OCI-LY1 (cell line): ENCODE data around the gene GRIK3.

ENCODE experiments used
- H2AFZ ChIP-seq: fragments of 200-600 bp; sonication (generic), shearing (Covaris generic); 2 replicates; pipeline ENCODE4 v1.6.0; 2014; ENCODE audit warnings: antibody characterized with exemption, mild to moderate bottlenecking, low read length
- H3F3A ChIP-seq: fragments of 200-600 bp; sonication (generic), shearing (Covaris generic); 2 replicates; pipeline ENCODE4 v1.6.0; 2014; ENCODE audit warnings: mild to moderate bottlenecking, antibody characterized with exemption, low read length, moderate library complexity; ENCODE audit not compliant: insufficient read depth
- H3K27ac ChIP-seq: fragments of 200-600 bp; sonication (generic); 2 replicates; pipeline ENCODE4 v1.5.1; 2014; ENCODE audit warnings: low read length, mixed run types, mild to moderate bottlenecking, low read depth; ENCODE audit not compliant: poor library complexity, severe bottlenecking
- H3K27me3 ChIP-seq: fragments of 200-600 bp; sonication (generic); 2 replicates; pipeline ENCODE4 v1.6.0; 2014; ENCODE audit warnings: antibody characterized with exemption, mild to moderate bottlenecking, low read length, moderate library complexity; ENCODE audit not compliant: insufficient read depth
- H3K36me3 ChIP-seq: fragments of 200-600 bp; sonication (generic); 2 replicates; pipeline ENCODE4 v1.6.1; 2014; ENCODE audit warnings: mild to moderate bottlenecking, antibody characterized with exemption, low read length, moderate library complexity, mixed read lengths; ENCODE audit not compliant: insufficient read depth
- H3K4me1 ChIP-seq: fragments of 200-600 bp; sonication (generic); 2 replicates; pipeline ENCODE4 v1.5.1; 2014; ENCODE audit warnings: mild to moderate bottlenecking, low read length, moderate library complexity; ENCODE audit not compliant: insufficient read depth, severe bottlenecking
- H3K4me2 ChIP-seq: fragments of 200-600 bp; sonication (generic), shearing (Covaris generic); 2 replicates; pipeline ENCODE4 v1.6.1; 2014; ENCODE audit warnings: low read length
- H3K4me3 ChIP-seq: fragments of 200-600 bp; sonication (generic); 2 replicates; pipeline ENCODE4 v1.5.1; 2014; ENCODE audit warnings: low read length, low read depth, mild to moderate bottlenecking, mixed read lengths; ENCODE audit not compliant: poor library complexity, severe bottlenecking
- H3K79me2 ChIP-seq: fragments of 200-600 bp; shearing (Covaris generic); 2 replicates; pipeline ENCODE4 v1.6.1; 2016; ENCODE audit warnings: mixed run types, low read length, mixed read lengths; ENCODE audit not compliant: insufficient read depth
- H3K9ac ChIP-seq: fragments of 200-600 bp; sonication (generic), shearing (Covaris generic); 2 replicates; pipeline ENCODE4 v1.6.1; 2014; ENCODE audit warnings: mild to moderate bottlenecking, low read length, mixed read lengths
- H3K9me2 ChIP-seq: fragments of 200-600 bp; sonication (generic), shearing (Covaris generic); 2 replicates; pipeline ENCODE4 v1.6.1; 2014; ENCODE audit warnings: low read depth, mild to moderate bottlenecking, low read length, mixed read lengths
- H3K9me3 ChIP-seq: fragments of 200-600 bp; shearing (Covaris generic); 2 replicates; pipeline ENCODE4 v1.6.1; 2014; ENCODE audit warnings: low read length, mixed read lengths
- H4K20me1 ChIP-seq: fragments of 200-600 bp; sonication (generic), shearing (Covaris generic); 2 replicates; pipeline ENCODE4 v1.6.0; 2016; ENCODE audit warnings: mild to moderate bottlenecking, low read length; ENCODE audit not compliant: insufficient read depth
- CTCF ChIP-seq: fragments of 200-600 bp; sonication (generic), shearing (Covaris generic); IDR thresholded peaks from 2 replicates; pipeline ENCODE4 v1.5.1; 2017; ENCODE audit warnings: mild to moderate bottlenecking, antibody characterized with exemption, low read length, moderate library complexity, mixed read lengths
- EZH2 ChIP-seq: fragments of 200-600 bp; sonication (generic), shearing (Covaris generic); IDR thresholded peaks from 2 replicates; pipeline ENCODE4 v1.8.0; 2017; ENCODE audit warnings: borderline replicate concordance, mixed run types, mild to moderate bottlenecking, antibody characterized with exemption, low read length, moderate library complexity, mixed read lengths

Gene GRIK3

GRCh38 chr1:36988741-36989193 is 45.5 kb downstream of the GRIK3 start:
- Histone ChIP-seq H4K20me1 (no peaks in the 10 kb centered on the region), H3K9ac (no peak overlapping the region), H3K4me3 (no peak overlapping the region), H3K27me3 (no peaks in the 10 kb centered on the region), H3K4me1 (no peaks in the 10 kb centered on the region), H3K27ac (no peak overlapping the region), H2AFZ (no peak overlapping the region), H3K9me3 (no peaks in the 10 kb centered on the region), H3K36me3 (no peaks in the 10 kb centered on the region), H3K79me2 (no peaks in the 10 kb centered on the region), H3F3A (no peaks in the 10 kb centered on the region), H3K4me2 (no peak overlapping the region), H3K9me2 (no peaks in the 10 kb centered on the region)
- no peak for TF ChIP-seq CTCF
- no peak for TF ChIP-seq EZH2

- H3K9me3 ChIP-seq: no peaks in the 10 kb centered on the region
- H3K4me3 ChIP-seq: no peak overlapping the region
Observed at GRCh38 chr1:36988321-36988720, 46.0 kb downstream of the GRIK3 start.

DNA sequence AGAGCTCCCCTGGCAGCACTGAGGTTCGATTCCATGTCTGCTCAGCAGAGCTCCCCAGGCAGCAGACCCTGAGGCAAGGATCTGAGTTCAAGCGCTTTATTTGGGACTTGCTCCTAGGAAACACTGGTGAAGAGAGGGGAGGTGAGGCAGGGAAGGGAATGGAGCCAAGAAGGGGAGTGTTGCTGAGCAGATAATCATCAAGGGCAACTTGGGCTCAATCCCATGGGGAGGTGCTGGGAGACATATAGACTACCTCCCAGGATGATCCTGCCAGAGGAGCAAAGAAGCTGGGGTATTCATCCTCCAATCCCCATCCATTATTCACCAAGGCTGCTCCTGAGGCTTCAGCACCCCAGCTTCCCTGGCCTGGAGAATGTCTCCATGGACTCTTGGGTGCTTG is 47.0 kb downstream of the GRIK3 start:
- Histone ChIP-seq H3K9me3 (no peaks in the 10 kb centered on the region), H3K9me2 (no peaks in the 10 kb centered on the region), H2AFZ (no peak overlapping the region), H3K4me3 (no peak overlapping the region), H3K79me2 (no peaks in the 10 kb centered on the region), H4K20me1 (no peaks in the 10 kb centered on the region), H3F3A (no peaks in the 10 kb centered on the region), H3K27me3 (no peaks in the 10 kb centered on the region), H3K4me1 (no peaks in the 10 kb centered on the region), H3K9ac (no peak overlapping the region), H3K27ac (no peak overlapping the region), H3K36me3 (no peaks in the 10 kb centered on the region), H3K4me2 (no peak overlapping the region)
- TF ChIP-seq CTCF: no peak

More at GRCh38 chr1:36988321-36988720, 46.0 kb downstream of the GRIK3 start:
- H4K20me1 ChIP-seq: no peaks in the 10 kb centered on the region
- H3K4me1 ChIP-seq: no peaks in the 10 kb centered on the region
- H3F3A ChIP-seq: no peaks in the 10 kb centered on the region
- H2AFZ ChIP-seq: no peak overlapping the region
- no peak overlapping the region for H3K9ac ChIP-seq
- H3K9me2 ChIP-seq: no peaks in the 10 kb centered on the region
- H3K4me2 ChIP-seq: no peak overlapping the region
- H3K27ac ChIP-seq: no peak overlapping the region
- H3K36me3 ChIP-seq: no peaks in the 10 kb centered on the region
- H3K79me2 ChIP-seq: no peaks in the 10 kb centered on the region
- H3K27me3 ChIP-seq: no peaks in the 10 kb centered on the region
- TF ChIP-seq CTCF: no peak
- TF ChIP-seq EZH2: no peak
